GM11168 (cell line): ENCODE data around the gene EHD4.

Source experiments
- in situ Hi-C: fragments of 300-500 bp; cut with MboI; formaldehyde crosslinking; loops from one replicate; pipeline ENCODE4 v1.12.0; 2022; ENCODE audit warnings: low sequenced_read_pairs; ENCODE audit not compliant: unreplicated experiment

The EHD4 gene

DNA sequence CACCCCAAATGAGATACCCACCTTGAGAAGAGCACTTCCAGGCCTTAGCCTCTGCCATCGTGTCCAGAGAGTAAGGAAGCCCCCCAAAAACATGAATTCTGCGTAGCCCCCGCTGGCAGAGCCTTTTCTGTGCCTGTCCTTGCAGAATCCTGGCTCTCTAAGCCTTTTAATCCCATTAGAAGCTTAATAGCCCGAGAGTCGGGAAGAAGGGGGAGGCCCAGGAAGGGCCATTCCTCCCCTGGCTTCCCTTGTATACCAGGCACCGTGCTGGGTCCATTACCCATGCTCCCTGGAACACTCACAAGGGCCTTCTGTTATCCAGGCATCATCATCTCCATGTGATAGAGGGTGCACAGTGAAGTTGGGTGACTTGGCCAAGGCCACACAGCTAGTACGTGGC lies 85.6 kb downstream of the EHD4 start:
- in situ Hi-C loops: no loop called here

- in situ Hi-C loops: no loop called here
Observed at GRCh38 chr15:41885841-41886240, 86.5 kb downstream of the EHD4 start.

DNA sequence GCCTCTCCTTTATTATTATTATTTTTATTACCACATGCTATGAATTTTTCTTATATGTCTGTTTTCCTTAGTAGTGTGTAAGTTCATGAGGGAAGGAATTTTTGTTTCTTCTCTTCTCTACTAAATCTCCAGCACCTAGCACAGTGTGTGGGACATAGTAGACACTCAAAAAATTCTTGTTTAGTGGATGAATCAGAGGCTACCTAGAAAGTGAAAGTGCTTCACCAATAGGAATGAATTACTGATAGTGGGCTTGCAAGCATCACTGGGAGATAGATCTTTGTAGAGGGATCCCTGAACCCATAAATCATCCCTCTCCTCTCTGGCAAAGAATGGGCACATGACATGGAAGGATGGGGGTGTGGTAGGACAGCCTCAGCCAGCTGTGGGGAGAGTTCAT lies 87.0 kb downstream of the EHD4 start:
- in situ Hi-C loops: no loop called here

DNA sequence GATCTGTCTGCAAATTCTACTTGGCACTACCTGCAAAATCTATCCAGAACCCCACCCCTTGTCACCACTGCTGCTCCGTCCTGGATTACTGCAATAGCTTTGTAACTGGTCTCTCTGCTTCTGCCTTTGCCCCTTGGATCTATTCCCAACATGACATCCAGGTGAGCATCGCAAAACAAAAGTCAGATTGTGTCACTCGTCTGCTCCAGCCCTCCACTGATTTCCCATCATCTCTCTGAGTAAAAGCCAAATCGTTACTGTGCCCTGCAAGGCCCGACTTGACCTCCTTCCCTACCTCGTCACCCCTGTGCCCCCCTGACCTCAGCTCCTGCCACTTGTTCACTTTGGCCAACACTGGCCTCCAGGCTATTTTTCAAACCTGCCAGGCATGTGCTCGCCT lies 87.9 kb downstream of the EHD4 start:
- in situ Hi-C loops: no loop called here

- in situ Hi-C loops: no loop called here
Observed at GRCh38 chr15:41883484-41883825, 88.9 kb downstream of the EHD4 start.

DNA sequence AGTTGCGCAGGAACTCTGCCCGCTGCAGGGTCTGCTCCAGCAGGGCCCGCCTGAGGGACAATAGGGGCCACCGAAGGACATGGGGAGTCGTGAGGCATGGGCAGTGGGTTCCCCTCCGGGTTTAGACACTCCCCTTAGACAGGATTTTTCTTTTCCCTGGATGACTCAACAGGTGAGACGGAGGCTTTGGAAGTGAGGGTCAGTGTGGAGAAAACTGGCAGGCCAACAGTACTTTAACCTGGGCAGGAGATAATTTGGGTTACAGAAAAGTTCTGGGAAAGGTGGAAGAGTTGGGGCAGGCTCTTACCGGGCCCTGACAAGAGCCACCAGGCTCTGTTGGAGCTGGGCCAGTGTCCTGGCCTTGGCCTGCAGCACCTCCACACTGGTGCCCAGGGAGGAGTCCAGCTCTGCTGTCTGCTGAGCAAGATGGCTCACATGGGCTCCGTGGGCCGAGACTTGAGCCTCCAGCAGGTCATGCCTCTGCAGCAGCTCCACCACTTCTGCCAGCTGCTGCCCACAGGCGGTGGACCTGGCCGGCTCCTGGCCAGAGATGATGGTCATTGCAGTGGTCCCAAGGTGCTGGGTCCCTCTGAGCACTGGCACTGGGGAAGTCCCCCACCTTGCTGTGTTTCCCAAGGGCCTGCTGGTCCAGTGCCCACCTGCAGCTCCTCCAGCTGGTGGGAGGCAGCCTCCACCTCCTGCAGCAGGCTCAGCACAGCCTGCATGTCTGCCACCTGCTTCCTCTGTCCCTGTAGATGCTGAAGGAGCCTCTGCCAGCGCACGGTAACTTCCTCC lies 89.5 kb downstream of the EHD4 start:
- in situ Hi-C loops: no loop called here

DNA sequence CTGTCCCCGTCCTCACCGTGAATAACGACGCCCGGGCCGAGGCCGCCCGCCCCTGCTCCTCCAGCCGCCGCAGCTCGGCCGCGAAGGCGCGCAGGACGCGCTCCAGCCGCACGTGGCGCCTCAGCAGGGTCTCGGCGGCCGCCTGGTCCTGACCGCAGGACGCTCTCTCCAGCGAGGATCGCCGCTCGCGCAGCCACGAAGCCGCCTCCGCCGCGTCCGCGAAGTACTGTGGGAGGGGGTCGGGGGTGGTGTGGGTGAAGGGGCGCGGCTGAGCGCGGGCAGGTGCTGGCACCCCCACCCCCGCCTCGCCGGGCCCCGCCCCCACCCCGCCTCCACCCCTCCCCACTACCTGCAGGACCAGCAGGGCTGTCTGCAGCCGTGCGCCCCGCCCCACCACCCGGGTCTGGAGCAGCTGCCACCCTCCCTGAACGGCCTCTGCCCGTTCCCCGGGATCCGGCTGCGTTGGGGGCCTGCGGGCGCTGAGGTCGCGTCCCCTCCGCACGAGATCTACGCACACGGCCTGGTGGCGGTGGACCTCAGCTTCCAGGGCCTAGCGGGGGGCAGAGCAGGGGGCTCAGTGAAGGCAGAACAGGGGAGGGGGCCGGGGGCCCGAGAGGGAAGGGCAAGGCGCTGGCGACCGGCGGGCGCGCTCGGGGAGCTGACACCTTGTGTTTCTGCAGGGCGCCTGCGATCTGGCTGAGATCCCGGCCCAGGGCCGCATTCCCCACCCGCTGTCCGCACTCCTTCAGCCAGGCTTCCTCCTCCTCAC lies 90.3 kb downstream of the EHD4 start:
- in situ Hi-C loops: no loop called here

DNA sequence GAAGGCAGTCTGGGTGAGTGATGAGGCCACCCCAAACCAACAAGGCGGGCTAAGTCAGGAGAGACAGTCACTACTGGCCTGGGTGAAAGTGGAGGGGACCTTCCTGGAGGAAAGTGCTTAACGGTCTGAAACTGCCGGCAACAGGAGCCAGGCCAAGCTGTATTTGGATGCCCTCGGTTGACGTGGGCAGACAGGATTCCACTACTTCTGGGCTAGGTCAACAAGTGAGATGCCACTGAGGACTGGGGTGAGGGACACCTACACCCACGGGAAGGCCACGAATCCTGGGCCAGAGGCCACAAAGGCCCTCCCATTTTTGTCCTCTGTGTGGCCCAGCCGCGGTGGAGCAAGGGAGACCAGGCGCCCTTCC lies 90.8 kb downstream of the EHD4 start:
- in situ Hi-C loops: no loop called here

DNA sequence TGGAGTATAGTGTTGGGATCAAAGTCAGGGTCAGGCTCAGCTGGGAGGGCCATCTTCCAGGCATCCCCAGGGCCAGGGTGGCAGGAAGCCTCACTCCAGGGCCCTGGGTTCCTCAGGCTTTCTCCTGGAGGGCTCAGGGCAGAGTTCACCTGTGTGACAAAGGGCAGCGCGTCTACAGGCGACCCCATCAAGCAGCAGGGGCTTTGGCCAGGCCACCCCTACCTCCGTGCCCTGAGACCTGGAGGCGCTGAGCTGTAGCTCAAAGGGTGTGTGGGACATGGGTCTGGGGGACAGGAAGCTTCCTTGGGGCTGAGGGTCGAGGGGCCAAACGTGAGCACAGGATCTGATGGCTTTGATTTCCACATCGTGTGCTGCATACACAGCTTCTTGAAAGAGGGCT lies 91.3 kb downstream of the EHD4 start:
- in situ Hi-C loops: no loop called here

- in situ Hi-C loops: no loop called here
Observed at GRCh38 chr15:41880156-41880877, 92.0 kb downstream of the EHD4 start.

DNA sequence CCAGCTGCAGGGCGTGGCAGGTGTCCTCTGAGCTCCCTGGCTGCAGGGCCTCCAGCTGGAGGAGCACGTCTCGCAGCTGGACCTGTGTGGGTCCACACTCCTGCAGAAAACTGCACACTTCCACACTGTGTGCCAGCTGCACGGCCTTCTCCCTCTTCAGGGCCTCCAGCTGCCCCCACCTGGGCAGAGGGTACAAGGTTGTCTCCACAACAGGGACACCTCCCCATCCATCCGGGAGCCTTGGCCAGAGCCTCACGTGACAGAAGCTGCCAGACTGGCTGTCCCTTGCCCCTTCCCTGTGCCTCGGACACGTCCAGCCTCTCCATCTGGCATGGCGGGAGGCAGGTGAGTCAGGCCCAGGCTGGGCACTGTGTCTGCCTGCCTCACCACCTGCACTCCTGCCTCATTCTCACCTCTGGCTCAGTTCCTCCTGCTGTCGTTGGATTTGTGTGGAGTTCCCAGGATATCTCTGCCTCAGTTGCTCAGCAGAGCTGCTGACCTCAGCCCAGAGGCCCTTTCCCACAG lies 93.0 kb downstream of the EHD4 start:
- in situ Hi-C loops: no loop called here

GRCh38 chr15:41878355-41878699 lies 94.0 kb downstream of the EHD4 start:
- in situ Hi-C loops: no loop called here

GRCh38 chr15:41877631-41878354 lies 94.6 kb downstream of the EHD4 start:
- in situ Hi-C loops: no loop called here

DNA sequence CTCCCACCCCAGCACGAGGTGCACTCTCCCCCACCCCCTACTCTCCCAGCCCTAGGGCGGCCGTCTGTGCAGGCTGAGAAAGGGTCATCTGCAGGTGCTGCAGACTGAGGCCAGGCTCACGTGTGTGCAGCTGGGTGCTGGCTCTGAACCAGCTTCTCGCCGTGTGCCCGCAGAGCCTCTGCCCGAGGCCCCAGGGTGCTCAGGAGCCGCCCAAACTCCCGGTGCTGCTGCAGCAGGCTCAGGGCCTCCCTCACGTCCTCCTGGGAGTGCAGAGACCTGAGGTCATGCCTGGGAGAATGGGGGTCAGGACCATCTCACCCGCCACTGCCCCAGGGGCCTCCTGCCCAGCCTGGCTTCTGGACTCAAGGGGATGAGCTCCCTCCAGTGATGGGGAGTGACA lies 95.7 kb downstream of the EHD4 start:
- in situ Hi-C loops: no loop called here

GRCh38 chr15:41876007-41876406 lies 96.3 kb downstream of the EHD4 start:
- in situ Hi-C loops: no loop called here

DNA sequence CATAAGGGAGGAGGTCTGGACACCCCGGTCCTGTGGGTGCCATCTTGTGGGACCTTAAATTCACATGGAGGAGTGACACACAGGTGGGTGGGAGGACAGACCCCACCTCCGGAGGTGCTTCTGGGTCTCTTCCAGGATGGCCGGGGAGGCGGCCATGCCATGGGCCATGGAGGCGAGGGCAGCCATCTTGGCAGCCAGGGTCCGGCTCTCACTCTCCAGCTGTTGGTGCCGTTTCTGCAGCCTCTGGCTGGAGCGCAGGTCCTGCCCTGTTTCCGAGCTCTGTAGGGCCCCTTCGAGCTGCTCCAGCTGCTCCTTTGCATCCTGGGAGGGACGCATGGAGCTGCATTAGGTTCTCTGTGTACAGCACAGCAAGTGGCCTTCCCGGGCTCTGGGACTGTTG lies 97.6 kb downstream of the EHD4 start:
- in situ Hi-C loops: no loop called here

DNA sequence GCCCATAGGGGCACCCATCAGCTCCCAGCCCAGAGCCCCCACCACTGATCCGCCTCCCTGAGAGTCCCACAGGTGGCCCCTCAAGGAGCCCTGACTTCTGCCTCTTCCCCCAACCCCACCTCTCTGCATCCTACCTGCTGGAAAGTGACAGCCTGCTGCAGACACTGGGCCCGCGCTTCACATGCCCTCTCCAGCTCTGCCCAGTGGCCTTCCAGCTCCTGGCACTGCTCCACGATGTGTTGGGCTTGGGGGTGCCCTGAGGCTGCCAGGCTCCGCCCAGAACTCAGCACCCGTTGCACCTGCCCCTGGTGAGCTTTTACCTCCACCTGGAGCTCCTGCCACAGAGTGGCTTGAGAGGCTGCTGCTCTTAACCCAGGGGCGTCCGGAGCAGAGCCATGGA lies 98.6 kb downstream of the EHD4 start:
- in situ Hi-C loops: no loop called here

DNA sequence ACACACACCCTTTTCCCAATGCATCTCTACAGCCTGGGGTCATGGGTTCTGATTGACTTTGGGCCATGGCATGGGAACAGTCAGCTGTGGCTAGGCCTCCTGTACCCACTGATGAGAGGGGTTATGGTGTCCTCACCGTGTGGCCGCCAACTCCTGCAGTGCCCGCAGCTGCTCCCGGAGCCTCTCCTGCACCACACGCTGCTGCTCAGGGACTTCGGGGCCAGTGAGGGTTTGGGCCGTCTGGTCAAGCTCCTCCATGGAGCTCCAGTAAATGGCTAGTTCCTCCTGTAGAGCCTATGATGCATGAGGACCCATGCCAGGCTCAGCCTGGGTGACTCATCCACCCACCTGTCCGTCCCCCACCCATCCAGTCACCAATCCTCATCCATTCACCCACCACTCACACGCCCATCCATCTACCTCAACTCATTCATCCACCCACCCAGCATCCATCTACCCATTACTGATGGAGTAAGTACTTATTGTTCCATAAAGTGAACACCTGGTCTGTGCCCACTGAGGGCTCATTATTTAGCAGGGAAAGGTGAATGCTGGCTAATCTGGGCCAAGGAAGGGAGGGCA lies 100.1 kb downstream of the EHD4 start:
- in situ Hi-C loops: no loop called here

DNA sequence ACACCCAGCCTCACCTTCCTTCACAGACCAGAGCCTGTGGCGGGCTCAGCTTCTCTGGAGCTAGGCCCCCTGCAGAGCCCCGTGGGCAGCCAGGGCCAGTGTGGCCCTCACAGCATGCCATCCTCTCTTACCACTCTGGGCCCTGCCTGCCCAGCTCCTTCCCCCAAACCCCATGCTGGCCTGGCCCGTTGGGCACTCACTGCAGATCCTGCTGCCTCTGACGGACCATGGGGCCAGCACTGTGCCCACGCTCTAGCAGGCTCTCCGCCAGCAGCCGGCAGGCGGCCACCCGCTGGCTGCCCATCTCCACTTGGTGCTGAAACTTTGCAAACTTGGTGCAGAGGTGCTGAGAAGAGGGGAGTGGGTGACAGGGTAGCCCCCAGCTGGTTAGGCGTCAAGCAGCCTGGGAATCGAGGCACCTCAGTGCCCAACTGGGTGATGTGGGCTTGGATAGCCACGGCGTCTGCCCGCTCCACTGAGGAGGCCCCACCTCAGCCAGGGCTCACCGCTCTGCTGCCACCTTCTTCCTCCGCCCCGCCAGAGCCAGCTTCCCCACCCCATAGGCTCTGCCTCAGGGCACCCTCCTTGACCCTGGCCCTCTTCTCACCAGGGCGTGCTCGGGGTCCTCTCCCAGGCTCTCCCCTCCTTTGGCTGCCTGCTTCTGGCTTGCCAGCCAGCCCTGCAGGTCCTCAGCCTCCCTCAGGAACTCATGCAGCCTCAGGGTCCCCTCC lies 101.0 kb downstream of the EHD4 start:
- in situ Hi-C loops: no loop called here

DNA sequence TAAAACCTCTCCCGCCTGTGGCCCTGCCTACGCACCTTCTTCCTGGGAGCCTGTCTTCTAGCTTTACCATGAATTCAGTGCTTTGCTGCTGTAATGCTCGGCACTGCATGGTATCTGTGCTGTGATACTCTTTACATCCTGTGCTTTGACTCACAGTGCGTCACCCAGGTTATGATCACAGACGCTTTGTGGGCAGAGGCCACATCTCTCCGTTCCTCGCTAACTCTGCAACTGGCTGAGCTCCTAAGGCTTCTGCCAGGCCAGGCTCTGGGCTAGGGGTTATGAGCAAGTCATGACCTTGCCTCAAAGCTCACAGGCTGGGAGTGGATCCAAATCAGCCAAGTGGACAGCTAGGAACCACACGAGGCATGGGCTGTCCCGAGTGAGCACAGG lies 101.7 kb downstream of the EHD4 start:
- in situ Hi-C loops: no loop called here
